ENCODE data around the gene LRFN3.

Gene LRFN3

GRCh38 chr19:35990771-35991730 lies 54.9 kb downstream of the LRFN3 start:
- 88% methylated on average over 7 of the region's 10 CpGs for WGBS (ENCODE audit: insufficient coverage)
- DNase-seq = no peak
- ChIA-PET CTCF (interaction anchor here (1.3 to 1.4 kb wide), 3 partner anchors 20 to 68 kb away, joined by 3 to 5 read pairs (median 3); no protein-coding TSS in a partner anchor), POLR2A (no interaction called here)
- Histone ChIP-seq H3K4me1 (ENCODE audit: control extremely low read depth in 1 of 4, control insufficient read depth in 4 of 4, insufficient read depth in 4 of 4, low read length in 3 of 4) (peaks cover 3 to 28% (median 20%) of the 10 kb centered on the region in 4 experiments), H3K27ac (ENCODE audit: insufficient read depth in 1 of 2, low read depth in 1 of 2, low read length in 2 of 2, poor library complexity in 1 of 2, severe bottlenecking in 2 of 2) (no peak overlapping the region), H3K27me3 (replicated peaks in 2 of 5; ENCODE audit: control insufficient read depth in 4 of 5, insufficient read depth in 5 of 5, low read length in 4 of 5) (peaks cover 0 to 2% (median 0%) of the 10 kb centered on the region in 5 experiments), H3K9me3 (ENCODE audit: control extremely low read depth in 1 of 5, control insufficient read depth in 4 of 5, insufficient read depth in 2 of 5, low read depth in 1 of 5, low read length in 4 of 5) (no peaks in the 10 kb centered on the region), H3K36me3 (ENCODE audit: control insufficient read depth in 4 of 4, insufficient read depth in 4 of 4, low read length in 3 of 4) (no peaks in the 10 kb centered on the region), H3K4me3 (ENCODE audit: control insufficient read depth in 1 of 7, extremely low read depth in 1 of 7, insufficient read depth in 4 of 7, low read depth in 2 of 7, low read length in 6 of 7) (no peak overlapping the region)

GRCh38 chr19:35991731-35992450 lies 55.7 kb downstream of the LRFN3 start:
- POLR2A ChIA-PET = no interaction called here
- no peak for DNase-seq
- no peak overlapping the region for H3K4me3 ChIP-seq (ENCODE audit: control insufficient read depth in 1 of 7, extremely low read depth in 1 of 7, insufficient read depth in 4 of 7, low read depth in 2 of 7, low read length in 6 of 7)
- H3K4me1 ChIP-seq (ENCODE audit: control extremely low read depth in 1 of 4, control insufficient read depth in 4 of 4, insufficient read depth in 4 of 4, low read length in 3 of 4) = peaks cover 5 to 31% (median 25%) of the 10 kb centered on the region in 4 experiments
- peaks cover 0 to 3% (median 0%) of the 10 kb centered on the region in 4 experiments for H3K36me3 ChIP-seq (ENCODE audit: control insufficient read depth in 4 of 4, insufficient read depth in 4 of 4, low read length in 3 of 4)
- H3K9me3 ChIP-seq (ENCODE audit: control extremely low read depth in 1 of 5, control insufficient read depth in 4 of 5, insufficient read depth in 2 of 5, low read depth in 1 of 5, low read length in 4 of 5) = no peaks in the 10 kb centered on the region
- no peak overlapping the region for H3K27ac ChIP-seq (ENCODE audit: insufficient read depth in 1 of 2, low read depth in 1 of 2, low read length in 2 of 2, poor library complexity in 1 of 2, severe bottlenecking in 2 of 2)
- H3K27me3 ChIP-seq (replicated peaks in 2 of 5; ENCODE audit: control insufficient read depth in 4 of 5, insufficient read depth in 5 of 5, low read length in 4 of 5) = no peaks in the 10 kb centered on the region
- 97% methylated on average over 6 of the region's 7 CpGs for WGBS (ENCODE audit: insufficient coverage)
- CTCF ChIA-PET = interaction anchor here (1.3 to 1.4 kb wide), 4 partner anchors 10 to 67 kb away, joined by 3 to 5 read pairs (median 3); no protein-coding TSS in a partner anchor

GRCh38 chr19:35992907-35993765 lies 57.0 kb downstream of the LRFN3 start:
- no peak overlapping the region for H3K4me3 ChIP-seq (ENCODE audit: control insufficient read depth in 1 of 7, extremely low read depth in 1 of 7, insufficient read depth in 4 of 7, low read depth in 2 of 7, low read length in 6 of 7)
- H3K27me3 ChIP-seq (replicated peaks in 2 of 5; ENCODE audit: control insufficient read depth in 4 of 5, insufficient read depth in 5 of 5, low read length in 4 of 5) = no peaks in the 10 kb centered on the region
- H3K27ac ChIP-seq (ENCODE audit: insufficient read depth in 1 of 2, low read depth in 1 of 2, low read length in 2 of 2, poor library complexity in 1 of 2, severe bottlenecking in 2 of 2) = no peak overlapping the region
- POLR2A ChIA-PET = no interaction called here
- H3K4me1 ChIP-seq (ENCODE audit: control extremely low read depth in 1 of 4, control insufficient read depth in 4 of 4, insufficient read depth in 4 of 4, low read length in 3 of 4) = peaks cover 5 to 28% (median 25%) of the 10 kb centered on the region in 4 experiments
- no peak for DNase-seq
- H3K9me3 ChIP-seq (ENCODE audit: control extremely low read depth in 1 of 5, control insufficient read depth in 4 of 5, insufficient read depth in 2 of 5, low read depth in 1 of 5, low read length in 4 of 5) = no peaks in the 10 kb centered on the region
- CTCF ChIA-PET = interaction anchor here (0.6 to 2.2 kb wide), 9 partner anchors 9 to 176 kb away, joined by 3 to 5 read pairs (median 4); partner anchors contain the start of gene SYNE4
- H3K36me3 ChIP-seq (ENCODE audit: control insufficient read depth in 4 of 4, insufficient read depth in 4 of 4, low read length in 3 of 4) = peaks cover 0 to 9% (median 2%) of the 10 kb centered on the region in 4 experiments
- 100% methylated on average over 4 of the region's 8 CpGs for WGBS (ENCODE audit: insufficient coverage)

- H3K4me1 ChIP-seq (ENCODE audit: control extremely low read depth in 1 of 4, control insufficient read depth in 4 of 4, insufficient read depth in 4 of 4, low read length in 3 of 4) = peaks cover 5 to 28% (median 25%) of the 10 kb centered on the region in 4 experiments
- 39% methylated on average over 46 of the region's 49 CpGs for WGBS (ENCODE audit: insufficient coverage)
- no peaks in the 10 kb centered on the region for H3K9me3 ChIP-seq (ENCODE audit: control extremely low read depth in 1 of 5, control insufficient read depth in 4 of 5, insufficient read depth in 2 of 5, low read depth in 1 of 5, low read length in 4 of 5)
- H3K36me3 ChIP-seq (ENCODE audit: control insufficient read depth in 4 of 4, insufficient read depth in 4 of 4, low read length in 3 of 4) = peaks cover 0 to 15% (median 3%) of the 10 kb centered on the region in 4 experiments
- H3K27me3 ChIP-seq (replicated peaks in 2 of 5; ENCODE audit: control insufficient read depth in 4 of 5, insufficient read depth in 5 of 5, low read length in 4 of 5) = no peaks in the 10 kb centered on the region
- H3K27ac ChIP-seq (ENCODE audit: insufficient read depth in 1 of 2, low read depth in 1 of 2, low read length in 2 of 2, poor library complexity in 1 of 2, severe bottlenecking in 2 of 2) = peak overlapping the region in 1 of 2 experiments; percentile 72
- ChIA-PET POLR2A (interaction anchor here (1.2 kb wide), 1 partner anchor 20 kb away, joined by 3 read pairs; the partner anchor contains the start of gene ALKBH6), CTCF (interaction anchor here (0.6 to 3.0 kb wide), 9 partner anchors 10 to 175 kb away, joined by 3 to 11 read pairs (median 4); partner anchors contain the start of gene SYNE4)
- peak; percentile 26 to 49 (median 37) for DNase-seq
- peak overlapping the region in 5 of 7 experiments; percentile 47 to 92 (median 82) for H3K4me3 ChIP-seq (ENCODE audit: control insufficient read depth in 1 of 7, extremely low read depth in 1 of 7, insufficient read depth in 4 of 7, low read depth in 2 of 7, low read length in 6 of 7)
Observed at GRCh38 chr19:35993923-35994598, 57.9 kb downstream of the LRFN3 start.

Measured in common myeloid progenitor, CD34-positive (primary cell).